SKM-1 (cell line): ENCODE measurements around the gene EFNA3.

ENCODE experiments used
- DNase-seq: peaks from one replicate; lab custom pipeline; 2025; ENCODE audit not compliant: unreplicated experiment; lab: John Stamatoyannopoulos, UW

EFNA3 gene

DNA sequence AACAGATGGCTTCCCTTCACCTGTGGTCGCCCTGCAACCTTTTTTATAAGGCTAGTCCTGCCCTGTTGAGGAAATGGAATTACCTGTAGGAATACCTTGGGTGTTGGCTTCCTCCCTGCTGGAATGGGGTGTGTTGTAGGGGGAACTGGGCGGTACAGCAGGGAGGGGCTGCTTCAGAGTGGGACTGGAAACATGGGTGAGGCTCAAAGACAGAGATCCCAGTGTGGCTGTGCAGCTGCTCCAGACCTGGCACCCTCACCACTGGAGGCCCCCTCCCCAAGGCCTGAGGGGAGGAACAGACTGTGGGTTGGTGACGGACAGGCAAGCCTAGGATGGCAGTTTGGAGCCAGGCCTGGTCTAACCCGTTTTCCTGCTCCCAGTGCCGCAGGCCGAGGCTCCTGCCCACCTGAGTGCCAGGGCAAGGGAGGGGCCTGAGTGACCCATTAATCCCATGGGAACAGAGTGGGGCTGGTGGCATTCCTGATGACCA is 4.5 kb downstream of the EFNA3 start:
- DNase-seq, result no peak

DNA sequence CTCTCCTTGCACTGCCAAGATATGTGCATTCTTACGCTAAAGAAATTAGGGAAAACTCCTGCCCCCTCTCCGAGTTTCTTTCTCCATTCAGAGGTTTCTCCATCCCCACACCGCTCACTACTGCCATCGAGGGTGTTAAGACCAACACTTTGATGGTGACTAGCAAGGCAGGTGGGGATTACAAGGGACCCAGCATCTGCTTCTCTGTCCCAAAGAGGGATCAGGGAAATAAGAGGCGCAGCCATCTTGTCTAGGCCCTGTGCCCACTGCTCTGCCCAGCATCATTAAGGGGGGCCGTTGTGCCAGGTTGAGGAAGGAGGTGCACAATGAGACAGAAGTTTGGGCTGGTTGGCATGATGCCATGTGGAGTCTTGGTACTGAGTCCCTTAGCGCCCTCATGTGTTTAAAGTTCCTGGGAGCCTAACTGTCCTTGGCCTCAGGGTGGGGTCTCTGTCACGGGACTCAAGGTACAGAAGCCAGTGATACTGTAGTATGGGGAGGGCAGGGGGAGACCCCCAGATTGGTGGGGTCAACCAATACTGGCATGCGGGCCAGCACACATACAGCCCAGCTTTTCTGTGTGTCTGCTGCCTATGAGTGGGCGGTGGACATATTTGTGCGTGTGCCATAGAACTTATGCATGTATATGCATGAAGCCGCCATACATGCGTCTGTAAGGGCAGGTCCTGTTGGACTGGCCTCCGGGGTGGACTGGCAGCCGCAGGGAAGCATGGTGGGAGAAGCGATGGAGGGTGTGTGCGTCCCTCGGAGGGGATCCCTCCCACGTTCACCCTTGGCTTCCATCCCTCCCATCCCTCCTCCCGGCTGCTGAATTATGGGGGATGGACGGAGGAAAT is 5.5 kb downstream of the EFNA3 start:
- DNase-seq, result peak; percentile 41

DNA sequence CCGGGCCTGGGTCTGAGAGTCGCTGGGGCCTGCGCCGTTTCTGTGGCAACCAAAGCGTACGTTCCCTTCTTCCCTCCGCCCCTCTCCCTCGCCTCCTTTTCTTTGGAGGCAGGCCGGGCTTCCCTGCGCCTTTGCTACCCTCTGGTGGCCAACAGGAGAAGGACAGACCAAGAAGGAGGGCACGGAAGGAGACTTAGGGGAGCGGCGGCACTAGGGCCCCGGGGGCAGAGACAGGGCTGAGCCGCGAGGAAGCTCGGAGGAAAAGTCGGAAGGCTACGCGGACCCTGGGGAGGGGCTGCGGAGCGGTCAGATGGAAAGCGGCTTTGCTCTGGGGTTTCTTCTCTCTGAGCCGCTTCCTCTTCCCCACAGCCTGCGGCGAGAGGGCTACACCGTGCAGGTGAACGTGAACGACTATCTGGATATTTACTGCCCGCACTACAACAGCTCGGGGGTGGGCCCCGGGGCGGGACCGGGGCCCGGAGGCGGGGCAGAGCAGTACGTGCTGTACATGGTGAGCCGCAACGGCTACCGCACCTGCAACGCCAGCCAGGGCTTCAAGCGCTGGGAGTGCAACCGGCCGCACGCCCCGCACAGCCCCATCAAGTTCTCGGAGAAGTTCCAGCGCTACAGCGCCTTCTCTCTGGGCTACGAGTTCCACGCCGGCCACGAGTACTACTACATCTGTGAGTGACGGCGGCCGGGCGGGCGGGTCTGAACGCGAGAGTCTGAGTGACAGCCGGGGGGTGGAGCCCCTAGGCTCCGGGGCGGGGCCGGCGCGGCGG is 6.3 kb downstream of the EFNA3 start:
- peak; percentile 99 for DNase-seq

DNA sequence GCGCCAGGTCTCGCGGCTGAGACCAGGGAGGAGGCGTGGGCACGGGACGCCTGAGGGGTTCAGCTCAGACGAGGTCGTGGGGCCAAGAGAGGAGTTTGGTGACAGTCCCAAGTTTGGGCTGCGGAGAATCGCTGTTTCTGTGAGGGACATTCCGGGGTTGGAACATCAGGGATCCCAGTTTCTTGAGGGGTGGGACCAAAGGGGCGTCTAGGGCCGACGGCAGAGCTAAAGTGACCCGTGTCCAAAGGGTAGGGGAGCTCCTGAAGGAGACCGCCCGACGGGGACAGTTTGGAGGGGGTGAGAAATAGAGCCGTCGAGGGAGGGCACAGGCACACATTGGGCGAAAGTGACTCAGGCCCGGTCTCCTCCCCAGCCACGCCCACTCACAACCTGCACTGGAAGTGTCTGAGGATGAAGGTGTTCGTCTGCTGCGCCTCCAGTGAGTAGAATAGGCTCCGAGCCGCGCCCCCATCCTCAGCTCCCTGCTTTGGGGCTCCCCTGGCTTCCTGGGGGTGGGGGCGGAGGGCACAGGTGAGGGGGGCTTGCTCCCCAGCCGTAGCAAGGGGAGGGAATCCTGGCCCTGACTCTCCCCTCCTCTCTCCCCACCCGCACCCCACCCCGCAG is 7.0 kb downstream of the EFNA3 start:
- DNase-seq, result no peak

DNA sequence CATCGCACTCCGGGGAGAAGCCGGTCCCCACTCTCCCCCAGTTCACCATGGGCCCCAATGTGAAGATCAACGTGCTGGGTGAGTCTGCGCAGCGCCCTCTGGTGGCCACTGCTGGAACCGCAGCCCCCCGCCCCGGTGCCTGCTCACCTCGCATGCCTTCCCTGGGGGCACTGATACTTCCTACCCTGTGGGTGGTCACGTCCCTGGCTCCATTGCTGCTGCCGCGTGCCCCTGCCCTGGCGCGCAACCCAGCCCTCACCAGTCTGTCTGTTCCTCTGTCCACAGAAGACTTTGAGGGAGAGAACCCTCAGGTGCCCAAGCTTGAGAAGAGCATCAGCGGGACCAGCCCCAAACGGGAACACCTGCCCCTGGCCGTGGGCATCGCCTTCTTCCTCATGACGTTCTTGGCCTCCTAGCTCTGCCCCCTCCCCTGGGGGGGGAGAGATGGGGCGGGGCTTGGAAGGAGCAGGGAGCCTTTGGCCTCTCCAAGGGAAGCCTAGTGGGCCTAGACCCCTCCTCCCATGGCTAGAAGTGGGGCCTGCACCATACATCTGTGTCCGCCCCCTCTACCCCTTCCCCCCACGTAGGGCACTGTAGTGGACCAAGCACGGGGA is 7.6 kb downstream of the EFNA3 start:
- peak; percentile 39 for DNase-seq

DNA sequence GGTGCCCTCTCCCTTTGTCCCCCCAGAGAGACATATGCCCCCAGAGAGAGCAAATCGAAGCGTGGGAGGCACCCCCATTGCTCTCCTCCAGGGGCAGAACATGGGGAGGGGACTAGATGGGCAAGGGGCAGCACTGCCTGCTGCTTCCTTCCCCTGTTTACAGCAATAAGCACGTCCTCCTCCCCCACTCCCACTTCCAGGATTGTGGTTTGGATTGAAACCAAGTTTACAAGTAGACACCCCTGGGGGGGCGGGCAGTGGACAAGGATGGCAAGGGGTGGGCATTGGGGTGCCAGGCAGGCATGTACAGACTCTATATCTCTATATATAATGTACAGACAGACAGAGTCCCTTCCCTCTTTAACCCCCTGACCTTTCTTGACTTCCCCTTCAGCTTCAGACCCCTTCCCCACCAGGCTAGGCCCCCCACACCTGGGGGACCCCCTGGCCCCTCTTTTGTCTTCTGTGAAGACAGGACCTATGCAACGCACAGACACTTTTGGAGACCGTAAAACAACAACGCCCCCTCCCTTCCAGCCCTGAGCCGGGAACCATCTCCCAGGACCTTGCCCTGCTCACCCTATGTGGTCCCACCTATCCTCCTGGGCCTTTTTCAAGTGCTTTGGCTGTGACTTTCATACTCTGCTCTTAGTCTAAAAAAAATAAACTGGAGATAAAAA is 8.4 kb downstream of the EFNA3 start:
- no peak for DNase-seq

DNA sequence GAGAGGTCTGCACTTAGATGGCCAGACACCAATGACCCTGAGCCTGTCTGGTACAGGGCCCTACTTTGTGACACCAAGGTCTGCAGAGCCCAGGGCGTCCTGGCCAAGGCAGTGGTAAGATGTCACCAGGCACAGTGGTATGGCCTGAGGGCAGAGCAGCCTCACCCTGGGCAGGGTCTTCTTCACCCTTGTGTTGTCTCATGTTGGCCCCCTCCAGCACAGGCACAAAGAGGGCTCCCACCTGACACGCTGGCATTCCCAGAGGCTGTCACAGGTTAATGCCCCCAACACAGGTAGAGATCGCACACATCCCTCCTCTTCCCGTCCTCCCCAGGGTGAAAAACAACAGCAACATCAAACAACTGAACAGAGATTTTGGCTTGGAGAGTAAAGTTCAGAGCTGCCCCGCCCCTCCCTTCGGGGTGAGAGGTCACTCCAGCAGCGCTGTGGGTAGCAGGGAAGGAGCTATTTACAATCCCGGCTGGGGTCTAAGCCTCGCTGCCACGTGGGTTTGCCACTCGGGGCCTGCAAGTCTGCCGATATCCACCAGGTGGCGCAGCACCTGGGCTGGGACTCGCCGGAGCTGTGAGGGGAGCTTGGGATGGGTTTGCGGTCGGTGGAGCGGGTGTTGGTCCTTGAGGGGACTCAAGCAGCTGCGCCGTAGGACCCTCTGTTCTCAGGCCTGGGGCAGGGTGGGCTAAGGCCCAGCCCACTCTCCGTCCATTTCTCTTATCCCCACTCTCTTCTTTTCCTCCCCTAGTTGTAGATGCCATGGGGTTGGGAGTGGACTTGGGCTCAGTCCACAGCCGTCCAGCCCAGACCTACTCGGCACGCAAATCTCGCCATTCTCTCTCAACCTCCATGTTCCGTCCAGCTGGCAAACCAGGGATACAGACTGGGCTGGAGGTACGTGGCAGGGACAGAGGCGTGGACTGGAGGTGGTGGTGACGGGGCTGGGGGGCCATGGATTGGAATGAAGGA is 12.7 kb downstream of the EFNA3 start:
- peak; percentile 60 for DNase-seq

DNA sequence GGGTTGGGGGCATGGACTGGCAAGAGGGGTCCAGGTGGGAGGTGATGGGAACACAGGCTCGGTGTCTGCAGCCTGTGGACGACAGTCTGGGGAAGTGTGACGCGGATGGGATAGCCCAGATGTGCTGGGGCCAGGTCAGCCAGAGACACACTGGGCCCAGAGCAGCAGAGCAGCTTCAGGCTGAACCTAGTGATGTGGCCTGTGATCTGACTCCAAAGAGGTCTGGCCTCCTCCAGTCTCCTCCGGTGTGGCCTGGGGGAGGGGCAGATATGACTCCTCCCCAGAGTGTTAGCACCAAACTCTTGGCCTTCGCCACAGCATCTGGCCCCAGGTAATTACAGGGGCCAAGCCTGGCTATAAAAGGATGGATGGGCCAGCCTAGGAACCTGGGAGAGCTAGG is 13.5 kb downstream of the EFNA3 start:
- no peak for DNase-seq

DNA sequence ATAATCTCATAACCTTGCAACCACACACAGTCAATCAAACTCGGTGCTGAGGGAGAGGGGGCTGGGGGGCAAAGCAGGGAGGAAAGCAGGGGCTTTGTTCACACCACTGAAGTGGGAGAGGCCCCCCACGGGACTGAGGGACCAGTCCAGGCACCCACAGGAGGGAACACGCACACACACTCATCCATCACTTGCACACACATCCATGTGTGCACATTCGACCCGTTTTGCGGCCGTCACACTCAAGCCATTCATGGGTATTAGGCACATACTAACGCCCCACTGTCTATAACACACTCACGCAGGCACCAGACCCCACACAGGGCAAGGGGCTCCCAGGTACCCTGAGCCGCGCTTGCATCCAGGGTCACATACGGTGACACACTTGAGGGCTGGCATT is 14.0 kb downstream of the EFNA3 start:
- DNase-seq, result no peak

DNA sequence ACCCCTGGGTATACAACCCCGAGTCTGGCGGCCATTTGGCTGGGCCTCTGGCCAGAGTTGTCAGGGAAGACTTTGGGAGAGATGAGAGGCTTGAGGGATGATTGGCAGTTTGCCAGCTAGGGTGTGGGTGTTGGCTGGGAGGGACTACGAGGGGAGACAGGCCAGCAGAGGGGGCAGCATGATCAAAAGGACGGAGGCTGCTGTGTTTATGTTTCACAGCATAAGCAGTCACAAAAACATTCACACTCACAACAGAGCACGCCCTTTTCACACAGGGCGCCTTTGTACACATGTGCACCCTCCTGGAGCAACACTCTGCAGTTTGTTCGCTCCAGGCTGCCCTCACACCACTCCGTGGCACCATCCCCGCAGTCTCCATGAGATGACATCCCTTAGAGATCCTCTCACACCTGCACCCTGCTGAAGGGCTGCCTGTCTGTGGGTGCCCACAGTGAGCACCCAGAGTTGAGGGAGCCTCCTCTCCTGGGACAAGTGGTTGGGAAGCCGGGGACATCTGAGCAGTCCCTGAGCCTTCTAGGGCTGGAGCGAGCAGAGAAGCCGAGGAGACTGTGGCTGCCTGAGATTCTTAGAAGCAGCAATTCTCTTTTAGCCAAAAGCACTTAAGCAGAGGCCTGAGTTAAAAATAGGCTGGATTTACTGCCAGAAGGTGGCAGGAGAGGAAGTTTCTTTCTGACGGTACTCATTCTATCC is 15.4 kb downstream of the EFNA3 start:
- peak; percentile 65 for DNase-seq

DNA sequence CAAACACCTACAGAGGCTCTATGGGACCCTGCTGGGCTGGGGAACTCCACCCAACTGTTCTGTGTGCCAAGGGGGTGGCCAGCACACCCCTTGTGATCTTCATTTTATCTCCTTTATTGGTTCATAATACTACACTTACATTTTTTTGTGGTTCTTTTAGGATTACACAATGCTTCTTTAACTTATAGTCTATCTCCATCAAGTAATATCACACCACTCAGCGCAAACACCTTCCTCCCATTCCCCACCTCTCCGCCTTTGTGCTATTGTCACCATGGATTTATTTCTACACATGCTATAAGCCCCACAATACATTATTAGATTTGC is 15.9 kb downstream of the EFNA3 start:
- no peak for DNase-seq

DNA sequence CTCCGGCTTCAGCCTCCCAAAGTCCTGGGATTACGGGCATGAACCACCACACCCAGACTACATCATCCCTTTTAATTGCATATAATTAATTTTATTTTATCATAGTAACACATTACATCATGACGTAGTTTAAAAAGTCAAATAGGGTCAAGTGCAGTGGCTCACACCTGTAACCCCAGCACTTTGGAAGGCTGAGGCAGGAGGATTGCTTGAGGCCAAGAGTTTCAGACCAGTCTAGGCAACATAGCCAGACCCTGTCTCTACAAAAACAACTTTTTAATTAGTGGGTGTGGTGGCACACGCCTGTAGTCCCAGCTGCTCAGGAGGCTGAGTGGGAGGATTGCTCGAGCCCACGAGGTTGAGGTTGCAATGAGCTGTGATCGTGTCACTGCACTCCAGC is 20.7 kb downstream of the EFNA3 start:
- no peak for DNase-seq

DNA sequence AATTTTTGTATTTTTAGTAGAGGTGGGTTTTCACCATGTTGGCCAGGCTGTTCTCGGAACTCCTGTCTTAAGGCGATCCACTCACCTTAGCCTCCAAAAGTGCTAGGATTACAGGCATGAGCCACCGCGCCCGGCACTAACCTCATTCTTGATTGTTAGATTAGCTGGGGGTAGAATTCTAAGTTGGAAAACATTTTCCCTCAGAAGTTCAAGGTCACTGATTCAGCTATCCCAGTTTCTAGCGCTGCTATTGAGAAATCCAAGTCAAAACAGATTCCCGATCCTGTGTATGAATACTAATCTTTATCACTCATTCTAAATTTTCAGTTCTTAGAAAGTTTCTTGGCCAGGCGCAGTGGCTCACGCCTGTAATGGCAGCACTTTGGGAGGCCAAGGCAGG is 24.7 kb downstream of the EFNA3 start:
- DNase-seq, result no peak

DNA sequence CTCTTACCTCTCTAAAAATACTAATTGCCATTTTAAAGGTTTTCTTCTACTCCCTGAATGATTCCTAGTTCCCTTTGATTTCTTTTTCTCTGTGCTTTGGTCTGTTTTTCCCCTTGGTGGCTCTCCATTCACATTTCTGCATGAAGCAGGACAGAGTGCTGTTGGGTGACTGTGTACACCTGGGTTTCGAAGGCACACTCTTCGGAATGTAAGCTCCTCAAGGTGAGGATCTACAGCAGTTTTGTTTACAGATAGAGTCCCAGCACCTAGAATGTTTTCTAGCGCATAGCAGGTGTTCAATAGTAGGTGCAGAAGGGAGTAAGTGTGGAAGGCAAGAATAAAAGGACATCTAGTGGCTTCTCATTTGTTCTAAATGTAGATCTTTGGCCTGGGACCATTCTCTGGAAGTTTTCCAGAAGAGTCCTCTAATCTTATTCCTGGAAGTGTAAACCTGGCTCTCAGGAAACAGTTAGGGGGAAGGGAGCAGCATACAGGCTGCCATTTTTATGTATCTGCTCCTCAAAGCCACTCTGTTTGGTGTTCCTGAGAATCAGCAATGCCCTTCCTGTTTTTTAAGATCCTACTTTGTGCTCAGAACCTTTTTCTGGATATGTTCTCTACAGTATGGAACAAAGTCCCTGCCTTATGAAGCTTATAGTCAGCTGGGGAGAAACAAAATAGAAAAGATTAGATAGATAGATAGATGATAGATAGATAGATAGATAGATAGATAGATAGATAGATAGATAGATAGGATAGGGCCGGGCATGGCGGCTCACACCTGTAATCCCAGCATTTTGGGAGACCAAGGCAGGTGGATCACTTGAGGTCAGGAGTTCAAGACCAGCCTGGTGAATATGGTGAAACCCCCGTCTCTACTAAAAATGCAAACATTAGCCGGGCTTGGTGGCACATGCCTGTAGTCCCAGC is 26.2 kb downstream of the EFNA3 start:
- DNase-seq, result no peak

DNA sequence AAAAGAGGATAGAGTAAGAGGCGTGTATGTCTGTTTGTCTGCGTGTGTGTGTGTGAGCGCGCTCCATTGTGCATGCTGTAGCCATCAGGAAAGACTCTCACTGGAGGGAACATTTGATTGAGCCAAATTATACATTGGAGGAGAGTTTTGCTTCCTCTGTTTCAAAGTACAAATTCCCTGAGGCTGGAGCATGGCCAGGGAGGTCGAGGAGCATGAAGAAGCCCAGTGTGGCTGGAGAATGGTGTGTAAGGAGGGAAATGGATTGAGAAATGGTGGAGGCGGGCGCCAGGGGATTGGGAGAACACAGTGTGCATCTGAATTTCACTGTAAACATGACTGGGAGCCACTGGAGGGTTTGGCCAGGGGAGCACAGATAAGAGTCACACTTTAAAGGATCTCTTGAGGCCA is 27.0 kb downstream of the EFNA3 start:
- no peak for DNase-seq

DNA sequence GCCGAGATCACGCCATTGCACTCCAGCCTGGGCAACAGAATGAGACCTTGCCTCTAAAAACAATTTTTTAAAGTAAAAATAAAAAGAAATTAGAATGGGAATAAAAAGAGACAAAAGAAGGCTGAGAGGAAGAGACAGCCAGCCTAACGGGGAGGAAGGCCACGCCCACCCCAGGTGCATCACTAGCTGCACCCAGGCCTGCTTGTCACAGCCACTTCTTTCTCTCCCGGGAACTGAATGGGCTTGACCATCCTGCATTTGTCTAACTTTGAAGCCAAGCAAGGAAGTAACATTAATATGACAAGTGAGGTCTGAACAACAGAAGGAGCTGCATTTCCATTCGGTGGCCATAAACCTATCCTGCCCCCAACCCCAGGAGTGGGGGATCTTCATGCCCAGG is 28.2 kb downstream of the EFNA3 start:
- no peak for DNase-seq

DNA sequence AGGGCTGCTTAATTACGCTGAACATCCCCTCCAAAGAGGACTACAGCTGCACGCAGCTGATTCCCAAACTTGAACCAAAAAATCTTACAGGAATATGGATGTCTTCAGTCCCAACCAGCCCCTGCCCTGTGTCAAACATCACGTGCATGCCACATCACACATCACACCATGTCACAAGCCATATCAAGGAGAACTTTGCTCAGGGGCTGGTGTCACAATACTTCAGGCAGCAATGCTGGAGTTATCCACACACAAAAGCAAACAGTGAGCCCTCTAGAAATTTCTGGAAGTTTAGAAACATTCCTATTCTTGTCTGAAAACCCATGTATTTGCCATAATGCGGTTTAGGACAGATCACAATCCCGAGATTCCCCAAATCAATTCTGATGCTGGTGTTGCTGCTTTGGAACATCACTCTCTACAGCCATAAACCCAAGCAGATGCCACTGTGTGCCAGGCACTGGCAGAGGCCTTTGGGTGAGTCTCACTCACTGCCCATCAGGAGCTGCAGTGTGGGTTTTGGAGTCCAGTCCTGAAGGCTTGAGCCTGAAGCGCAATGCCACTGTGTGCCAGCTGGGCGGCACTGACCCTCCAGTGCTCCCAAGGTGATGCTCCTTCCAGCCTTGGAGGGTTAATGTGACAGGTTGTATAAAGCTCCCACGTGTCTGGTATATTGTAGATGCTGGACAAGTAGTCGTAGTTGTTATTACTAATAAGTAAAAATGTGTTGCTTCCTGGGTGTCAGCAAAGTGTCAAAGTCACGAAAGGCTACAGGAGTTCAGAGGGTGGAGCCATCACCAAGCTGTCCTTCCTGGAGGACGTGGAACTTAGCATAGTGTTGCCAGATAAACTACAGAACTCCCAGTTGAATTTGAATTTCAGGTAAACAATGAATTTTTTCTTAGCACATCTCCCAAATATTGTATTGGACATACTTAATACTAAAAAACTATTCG is 28.9 kb downstream of the EFNA3 start:
- no peak for DNase-seq
